Activated CD8-positive, alpha-beta memory T cell treated with anti-CD3 and anti-CD28 coated beads for 4 hours (primary cell): ENCODE measurements around the gene TRIM29.

ENCODE experiments used
- DNase-seq, 2 donors: peaks; one replicate each; pipeline ENCODE4 v3.0.0-alpha.2; 2020; ENCODE audit warnings: low read depth in 2 of 2

Gene TRIM29

DNA sequence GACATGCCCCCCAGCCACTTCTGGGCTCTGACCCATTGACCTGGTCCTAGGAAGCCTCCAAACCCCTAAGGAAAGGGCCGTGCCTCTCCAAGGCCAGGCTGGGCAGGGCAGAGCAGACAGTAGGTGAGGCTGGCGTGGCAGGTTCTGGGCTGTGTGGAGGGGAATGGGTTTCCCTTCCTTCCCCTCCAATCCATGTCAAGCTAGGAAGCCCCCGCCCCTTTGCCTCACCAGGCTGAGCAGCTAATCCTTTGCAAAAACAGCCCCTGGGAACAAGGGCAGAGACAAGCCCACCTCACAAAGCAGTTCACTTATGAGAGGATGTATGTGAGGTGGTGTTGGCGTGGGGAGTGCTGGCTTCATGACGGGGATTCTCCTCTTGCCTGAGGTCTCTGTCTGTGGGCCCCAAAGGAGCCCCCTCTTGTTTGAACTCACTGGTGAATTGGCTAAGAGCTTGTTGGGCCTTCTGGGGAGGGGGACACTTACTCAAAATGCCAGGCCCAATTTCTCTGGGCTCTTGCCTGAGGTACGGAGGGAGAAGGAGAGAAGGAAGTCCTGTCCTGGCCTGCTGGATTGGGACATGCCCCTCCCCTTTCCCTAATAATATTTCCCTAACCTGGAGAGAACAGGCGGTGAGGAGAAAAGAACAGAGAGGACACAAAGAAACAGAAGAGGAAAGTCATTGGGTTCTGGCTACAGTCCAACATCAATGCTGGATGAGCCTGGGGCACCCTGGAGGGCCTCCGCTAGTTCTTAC is 1.6 kb upstream of the TRIM29 start:
- DNase-seq, result no peak

- no peak for DNase-seq
Measured at GRCh38 chr11:120137187-120137610, 714 bp downstream of the TRIM29 start.

GRCh38 chr11:120136356-120136755 is 1.6 kb downstream of the TRIM29 start:
- no peak for DNase-seq

DNA sequence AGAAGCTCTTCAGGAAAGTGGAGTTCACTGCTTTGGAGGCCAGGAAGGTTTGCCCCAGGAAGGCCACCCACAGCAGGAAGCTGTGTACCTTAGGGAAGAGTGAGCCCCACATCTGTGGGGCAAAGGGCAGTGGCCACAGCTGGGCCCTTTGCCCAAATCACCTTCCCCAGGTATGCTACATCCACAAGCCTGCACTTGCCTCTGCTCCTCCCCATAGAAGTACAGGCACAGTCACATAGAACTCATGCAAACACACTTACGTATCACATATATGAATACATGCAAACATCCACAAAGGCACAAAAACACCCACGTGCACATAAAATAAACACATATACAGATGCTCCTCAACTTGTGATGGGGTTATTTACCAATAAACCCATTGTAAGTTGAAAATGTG is 2.1 kb downstream of the TRIM29 start:
- DNase-seq, result no peak

DNA sequence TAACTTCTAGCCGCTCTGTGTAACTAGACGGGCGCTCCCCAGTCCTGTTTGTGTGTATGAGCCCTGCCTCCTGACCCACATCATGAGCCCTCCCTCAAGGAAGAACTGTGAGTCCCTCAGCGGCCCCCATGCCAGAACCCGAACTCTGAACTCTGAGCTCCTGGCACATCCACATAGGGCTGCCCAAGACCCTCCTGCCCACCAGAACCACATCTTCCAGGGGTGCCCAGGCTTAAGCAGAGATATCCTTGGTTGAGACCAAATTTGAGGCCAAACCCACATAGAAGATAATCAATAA is 3.0 kb downstream of the TRIM29 start:
- DNase-seq, result no peak

GRCh38 chr11:120134106-120134930 is 3.6 kb downstream of the TRIM29 start:
- no peak for DNase-seq

DNA sequence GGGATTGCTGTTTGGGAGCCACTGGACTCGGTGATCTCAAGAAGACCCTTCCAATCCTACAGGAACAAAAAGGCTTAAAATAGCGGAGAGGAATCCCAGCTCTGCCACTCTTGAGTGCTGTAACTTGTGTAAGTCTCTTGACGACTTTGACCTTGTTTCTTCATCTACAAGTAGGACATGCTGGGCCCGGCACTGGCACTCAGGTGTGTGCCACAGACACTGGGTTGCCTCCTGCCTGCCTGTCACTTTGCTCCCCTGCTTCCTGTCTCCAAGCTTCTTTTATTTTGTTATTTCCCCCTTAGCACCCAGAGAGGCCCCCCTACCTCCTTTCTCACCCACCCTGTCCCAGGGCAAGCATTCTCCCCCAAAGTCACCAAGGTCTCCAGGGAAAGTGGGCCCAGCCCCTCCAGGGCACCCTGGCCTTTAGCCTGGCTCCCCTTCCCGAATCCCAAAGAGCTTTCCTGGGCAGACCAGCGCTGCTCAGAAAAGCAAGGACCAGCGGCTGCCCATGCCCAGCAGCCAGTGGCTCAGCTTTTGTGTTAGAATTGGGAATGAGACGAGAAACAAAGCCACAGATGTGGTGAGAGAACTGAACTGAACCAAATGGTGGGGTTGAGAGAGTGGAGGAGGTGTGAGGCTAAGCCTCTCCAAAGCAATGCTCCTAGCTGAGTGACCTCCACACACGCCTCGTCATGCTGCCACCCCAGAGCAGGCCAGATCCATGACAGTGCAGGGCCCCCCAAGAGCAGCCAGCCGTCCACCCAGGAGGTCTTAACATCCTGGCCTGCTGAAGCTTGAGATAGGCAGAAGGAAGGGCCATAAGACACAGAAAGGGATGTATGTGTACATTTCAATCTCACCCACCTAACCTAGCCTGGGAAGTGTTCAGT is 4.5 kb downstream of the TRIM29 start:
- no peak for DNase-seq

- DNase-seq, result no peak
Measured at GRCh38 chr11:120132645-120133185, 5.2 kb downstream of the TRIM29 start.

DNA sequence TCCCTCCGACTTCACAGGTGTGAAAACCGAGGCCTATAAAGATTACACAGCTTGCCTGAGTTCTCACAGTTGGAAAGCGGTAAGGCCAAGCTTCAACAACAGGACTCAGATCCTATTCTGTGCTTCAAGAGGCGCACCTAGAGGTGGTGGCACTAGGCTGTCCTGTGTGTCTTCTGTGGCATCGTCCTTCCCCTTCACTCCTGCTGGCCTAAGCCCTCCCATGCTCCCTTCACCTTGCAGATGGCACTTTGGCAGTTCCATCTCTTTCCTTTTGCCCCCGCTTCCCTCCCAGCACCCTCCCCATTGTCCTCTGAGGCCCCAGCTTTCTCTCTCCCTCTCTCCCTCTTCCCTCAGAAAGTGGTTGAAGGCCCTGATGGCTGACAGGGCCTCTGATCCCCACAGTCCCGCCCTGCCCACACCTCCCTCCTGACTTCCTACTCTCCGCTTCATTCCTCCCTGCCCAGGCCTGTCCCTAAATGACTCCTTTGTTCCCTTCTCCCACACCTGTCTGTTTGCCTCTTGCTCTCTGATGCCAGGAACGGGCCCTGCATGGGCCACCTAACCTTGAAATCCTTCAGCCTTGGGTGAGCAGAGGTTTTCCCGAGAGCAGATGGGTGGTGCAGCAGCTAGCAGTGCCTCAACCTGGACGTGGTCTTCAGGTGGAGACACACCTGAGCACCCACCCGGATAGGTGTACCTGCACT is 5.8 kb downstream of the TRIM29 start:
- no peak for DNase-seq

GRCh38 chr11:120130991-120131760 is 6.7 kb downstream of the TRIM29 start:
- DNase-seq, result no peak

- DNase-seq, result no peak
Measured at GRCh38 chr11:120130176-120130980, 7.5 kb downstream of the TRIM29 start.

DNA sequence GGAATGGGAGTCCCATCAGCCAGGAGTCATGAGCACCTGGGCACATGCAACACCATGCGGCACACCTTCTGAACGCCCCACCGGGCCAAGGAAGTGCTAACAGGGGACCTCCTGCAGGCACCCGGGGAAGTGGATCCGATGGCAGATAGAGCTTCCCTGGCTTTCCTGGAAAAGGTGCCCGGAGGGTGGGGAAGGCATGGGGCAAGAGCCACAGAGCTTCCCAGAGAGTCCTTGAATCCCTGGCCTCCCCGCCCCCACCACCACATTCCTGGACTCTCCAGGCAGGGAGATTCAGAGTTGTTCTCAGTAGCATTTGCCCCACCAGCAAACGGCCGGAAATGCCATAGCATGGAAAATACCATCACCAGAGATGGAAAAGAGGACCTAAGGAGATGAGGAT is 8.3 kb downstream of the TRIM29 start:
- no peak for DNase-seq

DNA sequence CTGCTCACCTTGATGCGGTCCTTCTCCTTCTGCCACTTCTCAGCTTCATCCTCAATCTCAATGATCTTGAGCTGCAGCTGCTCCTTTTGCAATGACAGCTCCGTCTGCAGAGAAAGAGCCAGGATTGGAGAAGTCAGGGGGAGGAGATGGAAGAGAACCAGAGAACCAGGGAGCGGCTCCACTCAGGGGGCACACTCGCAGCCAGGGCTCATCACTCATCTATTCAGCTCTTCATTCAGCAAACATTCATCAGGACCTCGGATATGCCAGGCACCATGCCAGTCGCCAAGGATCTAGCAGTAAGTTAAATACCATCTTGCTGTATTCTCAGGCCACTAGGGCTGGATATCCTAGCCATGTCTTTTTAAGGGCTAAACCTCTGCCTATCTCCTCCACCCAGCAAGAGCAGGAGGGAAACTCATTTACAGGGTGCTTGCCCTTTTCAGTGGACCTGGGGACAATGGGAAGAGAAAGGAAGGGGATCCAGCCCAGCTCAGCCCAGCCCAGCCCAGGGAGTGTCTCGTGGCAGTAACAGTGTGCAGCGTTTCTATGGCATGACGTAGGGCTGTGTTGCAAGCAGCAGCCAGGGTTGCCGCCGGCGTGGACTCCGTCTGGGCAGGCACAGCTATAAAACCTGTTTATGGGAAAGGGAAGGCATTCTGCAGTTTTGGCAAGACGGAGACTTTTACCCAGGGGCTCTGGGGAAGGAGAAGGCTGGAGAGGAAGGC is 9.4 kb downstream of the TRIM29 start:
- DNase-seq, result no peak

- DNase-seq, result no peak
Measured at GRCh38 chr11:120127236-120127635, 10.7 kb downstream of the TRIM29 start.

DNA sequence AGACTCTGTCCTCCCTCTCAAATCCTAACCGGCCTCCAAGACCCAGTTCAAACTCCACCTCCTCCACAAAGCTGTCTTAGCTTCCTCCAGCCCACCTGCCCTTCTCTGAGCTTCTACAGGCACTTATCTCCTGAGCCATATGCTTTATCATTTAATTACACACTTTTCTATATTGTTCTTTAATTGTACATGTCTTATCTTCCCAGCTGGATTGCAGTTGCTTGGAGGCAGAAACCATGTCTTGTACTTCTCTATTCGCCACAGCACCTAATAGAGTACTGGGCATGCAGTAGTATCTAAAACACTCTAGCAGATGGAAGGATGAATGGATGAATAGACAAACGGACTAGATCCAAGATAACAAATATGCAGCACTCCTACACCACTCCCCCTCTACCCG is 11.3 kb downstream of the TRIM29 start:
- no peak for DNase-seq

- no peak for DNase-seq
Measured at GRCh38 chr11:120125509-120125908, 12.4 kb downstream of the TRIM29 start.

DNA sequence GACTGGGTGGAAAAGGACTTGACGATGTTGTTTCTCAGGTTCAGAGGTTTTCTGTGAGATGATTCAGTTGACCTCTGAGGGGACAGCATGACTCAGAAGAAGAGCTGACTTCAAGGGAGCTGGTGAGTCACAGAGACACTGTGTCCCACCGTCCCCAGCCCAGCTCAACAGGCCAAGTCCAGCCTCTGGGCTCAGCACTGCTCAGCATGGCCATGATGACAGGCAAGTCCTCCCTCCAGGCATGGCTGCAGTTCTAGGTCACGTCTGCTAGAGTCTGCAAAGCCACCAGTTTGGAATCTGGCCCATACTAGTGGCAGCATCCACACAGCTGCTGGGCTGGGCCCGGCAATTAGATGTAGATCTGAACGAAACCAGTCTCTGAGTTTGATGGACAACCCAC is 12.9 kb downstream of the TRIM29 start:
- no peak for DNase-seq

DNA sequence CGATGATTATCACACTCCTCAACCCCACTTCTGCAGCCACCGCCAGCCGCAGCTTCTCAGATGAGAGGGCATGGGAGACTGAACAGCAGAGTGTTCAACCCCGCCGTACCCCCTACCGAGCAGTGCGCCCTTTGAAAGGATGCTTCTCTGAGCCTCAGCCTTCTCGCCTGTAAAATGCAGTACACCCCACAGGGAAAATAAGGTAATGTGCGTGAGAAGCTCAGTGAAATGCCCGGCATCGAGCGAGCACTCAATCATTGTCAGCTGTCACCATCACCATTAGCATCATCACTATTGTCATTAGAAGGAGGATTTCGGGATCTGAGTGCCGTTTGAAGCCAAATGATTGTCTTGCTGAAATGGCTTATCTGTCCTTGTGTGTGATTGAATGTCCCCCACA is 13.6 kb downstream of the TRIM29 start:
- DNase-seq, result no peak

DNA sequence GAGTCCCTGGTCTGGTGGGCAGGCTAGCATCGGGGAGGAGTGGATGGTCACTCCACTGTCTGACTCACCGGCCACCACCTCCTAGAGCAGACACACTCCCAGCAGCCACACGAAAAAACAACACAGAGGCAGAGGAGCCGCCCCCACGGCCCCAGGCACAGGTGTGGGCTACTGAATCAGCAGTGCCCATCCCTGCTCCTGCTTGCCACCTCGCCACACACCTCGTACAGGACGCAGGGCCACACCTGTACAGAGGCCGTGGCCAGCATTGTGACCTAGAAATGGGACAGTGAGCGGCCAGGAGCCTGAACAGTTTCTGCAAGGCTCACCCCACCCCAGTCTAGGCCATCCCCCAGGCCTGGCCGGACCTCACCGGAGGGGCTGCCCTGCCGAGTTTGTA is 14.0 kb downstream of the TRIM29 start:
- no peak for DNase-seq
